H1 (cell line): ENCODE measurements around the gene LYRM4. TPM values are rescaled to one million over a fixed set of nuclear protein-coding genes. Genes with fewer than 3 reads are reported as not detected.

ENCODE experiments used
- RBBP5 ChIP-seq: IDR thresholded peaks from 2 replicates; pipeline ENCODE4 v1.7.1; 2012; ENCODE audit warnings: low read depth, mild to moderate bottlenecking, inconsistent platforms, low read length, moderate library complexity, borderline replicate concordance
- polyA plus RNA-seq, 7 experiments: library from polyadenylated mRNA; depleted of rRNA in 3 of 7; stranded (reverse) in 5 of 7; unstranded in 2 of 7; fragments of >200 nt in 5 of 7; fragments of 200-250 nt in 2 of 7; gene quantifications; 1 replicate in 5 of 7; 2 replicates in 1 of 7; 4 replicates in 1 of 7; pipeline versions ENCODE4 v1.2.1 to v1.2.3, GENCODE V29; 2011 to 2013; ENCODE audit warnings: missing spikeins in 2 of 7, mixed read lengths in 2 of 7
- total RNA-seq: library from RNA; stranded (reverse); fragmentation: NEBNext Ultra II Directional; extraction: Animal tissue kit (Norgen Biotek cat#: 25700); gene quantifications from 2 replicates; pipeline ENCODE4 v1.2.1, GENCODE V29; 2021

The LYRM4 gene
- total and polyA plus RNA-seq, 2 of the 8 experiments (the other 6 are each of a cell fraction or from before 2014, with no cell fraction given) = 56.6 to 62.8 TPM

DNA sequence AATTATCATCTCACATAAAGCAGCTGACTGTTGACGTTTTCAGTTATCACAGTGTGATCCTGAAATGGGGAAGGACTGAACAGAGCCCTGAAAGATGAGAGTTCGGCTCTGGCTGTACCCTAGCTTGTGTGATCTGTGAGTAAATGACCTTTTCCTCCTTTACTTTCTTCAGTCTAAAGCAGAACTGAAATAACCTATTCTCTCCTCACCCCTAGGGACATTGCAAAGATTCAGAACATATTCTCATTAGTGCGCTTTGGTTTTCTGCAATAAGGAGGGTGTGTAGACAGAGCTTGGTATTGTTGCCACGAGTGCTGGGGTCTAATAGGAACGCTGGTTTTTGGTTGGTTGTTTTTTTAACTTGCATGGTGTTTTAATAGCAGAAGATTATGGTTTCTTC, 17.3 kb upstream of the LYRM4 start (continued):
- no peak for TF ChIP-seq RBBP5
